GM19043 (cell line): ENCODE data around the gene CXXC5.

ENCODE experiments used
- ATAC-seq: cut with Tn5 transposase; IDR thresholded peaks from one replicate; pipeline ENCODE4 v1.9.1; 2021; ENCODE audit warnings: low read depth; ENCODE audit not compliant: unreplicated experiment

Gene CXXC5

GRCh38 chr5:139638090-139638735 lies 9.9 kb upstream of the CXXC5 start:
- ATAC-seq: no peak

- ATAC-seq: no peak
Measured at GRCh38 chr5:139638736-139639618, 9.2 kb upstream of the CXXC5 start.

- no peak for ATAC-seq
Measured at GRCh38 chr5:139639619-139640380, 8.3 kb upstream of the CXXC5 start.

- no peak for ATAC-seq
Measured at GRCh38 chr5:139640421-139641115, 7.6 kb upstream of the CXXC5 start.

GRCh38 chr5:139641116-139642080 lies 6.8 kb upstream of the CXXC5 start:
- ATAC-seq: no peak

GRCh38 chr5:139642213-139642612 lies 5.9 kb upstream of the CXXC5 start:
- ATAC-seq: no peak

- ATAC-seq: no peak
Measured at GRCh38 chr5:139642891-139643871, 5.0 kb upstream of the CXXC5 start.

GRCh38 chr5:139644001-139644456 lies 4.1 kb upstream of the CXXC5 start:
- ATAC-seq: no peak

GRCh38 chr5:139644646-139645429 lies 3.3 kb upstream of the CXXC5 start:
- ATAC-seq: no peak

- ATAC-seq: no peak
Measured at GRCh38 chr5:139645430-139645871, 2.7 kb upstream of the CXXC5 start.

- ATAC-seq: no peak
Measured at GRCh38 chr5:139646111-139646510, 2.0 kb upstream of the CXXC5 start.

GRCh38 chr5:139646912-139647505 lies 1.1 kb upstream of the CXXC5 start:
- ATAC-seq: no peak

- no peak for ATAC-seq
Measured at GRCh38 chr5:139647506-139648204, 494 bp upstream of the CXXC5 start.

GRCh38 chr5:139649082-139649991 lies 1.2 kb downstream of the CXXC5 start:
- ATAC-seq: no peak

GRCh38 chr5:139650031-139650688 lies 2.0 kb downstream of the CXXC5 start:
- ATAC-seq: no peak
